ENCODE measurements around the gene PLXNA2. TPM values are rescaled to one million over a fixed set of nuclear protein-coding genes. Genes with fewer than 3 reads are reported as not detected.

The PLXNA2 gene
- total RNA-seq, 1 donor from 2014 or later, result 0.08 TPM

- Mint-ChIP-seq H3K9me3 (no peaks in the 10 kb centered on the region), H3K4me3 (no peak overlapping the region), H3K36me3 (ENCODE audit: low read depth) (no peaks in the 10 kb centered on the region), H3K4me1 (ENCODE audit: low read depth) (peaks cover 18% of the 10 kb centered on the region), H3K27me3 (ENCODE audit: insufficient read depth) (peaks cover 9% of the 10 kb centered on the region), H3K27ac (no peak overlapping the region)
- intact Hi-C loops (cut with micrococcal nuclease), result no loop called here
- no peak for DNase-seq (ENCODE audit: low spot score)
Observed at GRCh38 chr1:208044589-208045462, 199.4 kb downstream of the PLXNA2 start.

DNA sequence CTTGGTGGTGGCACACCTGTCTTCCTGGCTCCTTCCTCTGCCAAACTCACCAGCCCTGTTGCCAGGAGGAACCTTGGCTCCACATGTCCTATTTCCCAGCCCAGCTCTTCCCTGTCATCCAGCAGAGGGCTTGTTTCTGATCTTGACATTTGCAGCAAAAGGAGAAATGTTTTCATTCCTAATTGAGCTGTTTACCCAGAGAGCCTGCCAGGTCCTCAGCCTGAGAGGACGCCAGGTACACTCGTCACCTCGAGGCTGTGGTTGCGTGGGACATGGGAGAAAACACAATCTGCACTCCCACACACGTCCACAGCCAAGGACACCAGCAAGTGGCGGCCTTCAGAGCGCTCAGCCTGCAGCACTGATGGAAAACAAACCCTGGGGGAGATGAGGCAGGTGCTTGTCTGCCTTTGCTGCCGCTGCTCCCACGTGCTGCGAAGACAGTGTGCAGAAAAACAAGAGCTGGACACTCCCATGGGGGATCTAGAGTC is 200.4 kb downstream of the PLXNA2 start:
- intact Hi-C loops (cut with micrococcal nuclease), result no loop called here

DNA sequence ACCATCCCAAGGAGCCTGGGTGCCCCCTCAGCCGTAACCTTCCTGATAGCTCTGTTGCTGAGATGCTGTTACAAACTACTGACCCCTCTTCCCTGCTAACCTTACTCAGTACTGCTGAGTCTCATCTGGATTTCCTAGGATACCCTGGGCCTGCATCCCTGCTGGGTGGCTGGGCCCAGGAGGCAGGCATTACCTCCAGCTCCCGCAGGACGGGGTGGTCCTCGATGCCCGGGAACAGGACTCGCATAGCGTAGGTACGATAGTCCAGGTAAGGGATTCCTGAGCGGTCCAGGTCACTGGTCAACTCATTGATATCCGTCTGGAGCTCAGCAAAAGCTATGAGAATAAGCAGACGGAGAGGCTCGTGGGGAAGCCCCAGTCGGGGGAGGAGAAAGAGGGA is 201.3 kb downstream of the PLXNA2 start:
- Mint-ChIP-seq H3K27me3 (ENCODE audit: insufficient read depth) (peaks cover 9% of the 10 kb centered on the region), H3K4me1 (ENCODE audit: low read depth) (peaks cover 13% of the 10 kb centered on the region), H3K27ac (no peak overlapping the region), H3K4me3 (no peak overlapping the region), H3K9me3 (no peaks in the 10 kb centered on the region), H3K36me3 (ENCODE audit: low read depth) (no peaks in the 10 kb centered on the region)
- intact Hi-C loops (cut with micrococcal nuclease), result no loop called here
- no peak for DNase-seq (ENCODE audit: low spot score)

More for the DNA sequence above, 200.4 kb downstream of the PLXNA2 start:
- Mint-ChIP-seq H3K36me3 (ENCODE audit: low read depth) (no peaks in the 10 kb centered on the region), H3K4me3 (no peak overlapping the region), H3K9me3 (no peaks in the 10 kb centered on the region), H3K27ac (no peak overlapping the region), H3K27me3 (ENCODE audit: insufficient read depth) (peaks cover 9% of the 10 kb centered on the region), H3K4me1 (ENCODE audit: low read depth) (peaks cover 14% of the 10 kb centered on the region)
- DNase-seq (ENCODE audit: low spot score), result no peak

DNA sequence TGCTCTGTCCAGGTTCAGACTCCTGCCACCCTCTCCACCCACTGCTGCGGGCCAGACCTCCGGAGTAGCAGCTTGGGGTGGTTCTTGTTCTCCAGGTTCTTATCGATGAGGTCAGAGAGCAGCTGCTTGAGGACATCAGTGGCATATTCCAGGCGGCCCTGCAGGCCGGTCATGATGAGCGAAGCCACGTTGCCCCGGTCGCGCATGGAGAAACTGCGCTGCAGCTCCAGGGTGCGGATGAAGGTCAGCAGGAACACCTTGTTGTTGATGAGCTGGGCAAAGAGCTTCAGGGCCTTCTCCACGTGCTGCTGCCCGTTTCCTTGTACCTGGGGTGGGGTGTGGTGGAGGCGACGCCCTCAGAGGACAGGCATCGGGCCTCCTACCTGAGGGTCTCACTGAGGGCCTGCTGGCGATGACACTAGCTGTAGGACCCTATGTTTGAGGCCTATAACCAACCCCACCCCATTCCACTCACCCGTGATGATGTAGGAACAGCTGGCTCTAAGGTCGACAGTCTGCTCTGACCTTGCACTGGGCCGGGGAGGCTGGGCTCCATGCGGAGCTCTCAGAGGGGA is 202.1 kb downstream of the PLXNA2 start:
- intact Hi-C loops (cut with micrococcal nuclease), result no loop called here
- no peak overlapping the region for H3K27ac Mint-ChIP-seq
- peaks cover 9% of the 10 kb centered on the region for H3K27me3 Mint-ChIP-seq (ENCODE audit: insufficient read depth)
- no peak overlapping the region for H3K4me3 Mint-ChIP-seq
- H3K4me1 Mint-ChIP-seq (ENCODE audit: low read depth), result peaks cover 13% of the 10 kb centered on the region
- no peaks in the 10 kb centered on the region for H3K9me3 Mint-ChIP-seq
- no peak for DNase-seq (ENCODE audit: low spot score)
- no peaks in the 10 kb centered on the region for H3K36me3 Mint-ChIP-seq (ENCODE audit: low read depth)

GRCh38 chr1:208041505-208041904 is 202.7 kb downstream of the PLXNA2 start:
- Mint-ChIP-seq H3K4me3 (no peak overlapping the region), H3K9me3 (no peaks in the 10 kb centered on the region), H3K36me3 (ENCODE audit: low read depth) (no peaks in the 10 kb centered on the region), H3K27ac (no peak overlapping the region), H3K27me3 (ENCODE audit: insufficient read depth) (peaks cover 11% of the 10 kb centered on the region), H3K4me1 (ENCODE audit: low read depth) (peaks cover 13% of the 10 kb centered on the region)
- intact Hi-C loops (cut with micrococcal nuclease), result no loop called here
- DNase-seq (ENCODE audit: low spot score), result no peak

DNA sequence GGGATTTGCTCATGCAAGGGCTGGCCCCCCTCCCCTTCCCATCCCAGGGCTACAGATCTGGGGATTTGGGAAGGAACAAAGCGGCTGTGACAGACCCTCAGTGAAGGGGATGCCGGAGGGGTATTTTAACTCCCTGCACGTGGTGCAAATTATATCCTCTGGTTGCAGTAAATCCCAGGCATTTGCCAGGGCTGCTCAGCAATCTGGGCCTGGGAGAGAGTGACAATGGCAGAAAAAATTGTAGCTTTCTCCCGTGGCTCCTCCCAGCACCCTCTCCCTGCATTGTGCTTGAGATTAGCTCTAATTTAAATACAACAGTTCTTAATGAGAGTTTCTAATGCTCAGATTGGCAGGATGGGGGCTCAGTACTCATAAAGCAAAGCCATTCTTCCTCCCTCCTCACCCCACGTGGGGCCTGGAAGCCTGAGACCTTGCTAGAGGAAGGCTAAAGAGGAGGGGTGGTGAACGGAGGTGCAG is 203.3 kb downstream of the PLXNA2 start:
- Mint-ChIP-seq H3K4me1 (ENCODE audit: low read depth) (peaks cover 13% of the 10 kb centered on the region), H3K9me3 (no peaks in the 10 kb centered on the region), H3K4me3 (no peak overlapping the region), H3K27ac (no peak overlapping the region), H3K36me3 (ENCODE audit: low read depth) (no peaks in the 10 kb centered on the region), H3K27me3 (ENCODE audit: insufficient read depth) (peaks cover 14% of the 10 kb centered on the region)
- intact Hi-C loops (cut with micrococcal nuclease), result no loop called here
- DNase-seq (ENCODE audit: low spot score), result no peak

DNA sequence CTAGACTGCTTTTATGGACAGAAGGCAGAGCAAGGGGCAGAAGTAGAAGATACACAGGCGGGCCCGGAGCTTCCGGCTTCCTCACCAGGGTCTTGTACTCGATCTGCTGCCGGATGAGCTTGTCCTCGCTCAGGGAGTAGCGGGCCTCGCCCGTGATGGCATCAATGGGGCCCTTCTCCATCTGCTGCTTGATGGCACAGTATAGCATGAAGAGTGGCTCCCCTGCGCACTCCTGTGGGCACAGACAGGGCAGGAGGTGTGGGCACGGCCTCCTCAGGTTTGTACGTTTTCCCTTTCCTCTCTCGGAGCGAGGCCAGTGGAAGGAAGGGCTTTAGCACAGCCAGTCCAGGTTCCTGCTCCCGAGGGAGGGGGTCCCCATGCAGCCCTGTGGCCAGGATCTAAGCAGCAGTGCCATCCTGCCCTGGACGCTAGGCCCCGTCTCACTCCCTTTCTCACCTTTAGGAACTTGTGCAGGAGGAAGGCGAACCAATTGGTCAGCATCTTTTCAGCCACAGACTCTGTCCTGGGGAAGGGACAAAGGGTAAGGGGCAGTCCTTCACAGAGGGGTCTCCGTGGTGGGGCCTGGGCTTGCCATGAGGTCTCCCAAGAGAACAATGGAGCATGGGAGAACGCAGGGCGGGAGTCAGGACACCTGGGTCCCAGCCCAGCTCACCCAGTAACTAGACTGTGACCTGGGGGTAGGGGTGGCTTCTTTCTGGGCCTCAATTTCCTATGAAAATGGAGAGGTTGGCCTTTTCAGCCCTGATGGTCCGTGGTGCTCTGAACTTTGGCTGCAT is 204.4 kb downstream of the PLXNA2 start:
- H3K9me3 Mint-ChIP-seq, result no peaks in the 10 kb centered on the region
- H3K36me3 Mint-ChIP-seq (ENCODE audit: low read depth), result no peaks in the 10 kb centered on the region
- peaks cover 11% of the 10 kb centered on the region for H3K27me3 Mint-ChIP-seq (ENCODE audit: insufficient read depth)
- no peak overlapping the region for H3K27ac Mint-ChIP-seq
- intact Hi-C loops (cut with micrococcal nuclease), result no loop called here
- no peak overlapping the region for H3K4me3 Mint-ChIP-seq
- H3K4me1 Mint-ChIP-seq (ENCODE audit: low read depth), result peaks cover 6% of the 10 kb centered on the region
- no peak for DNase-seq (ENCODE audit: low spot score)

GRCh38 chr1:208038303-208038702 is 205.9 kb downstream of the PLXNA2 start:
- Mint-ChIP-seq H3K27ac (no peak overlapping the region), H3K9me3 (no peaks in the 10 kb centered on the region), H3K36me3 (ENCODE audit: low read depth) (no peaks in the 10 kb centered on the region), H3K4me3 (no peak overlapping the region), H3K4me1 (ENCODE audit: low read depth) (no peaks in the 10 kb centered on the region), H3K27me3 (ENCODE audit: insufficient read depth) (peaks cover 12% of the 10 kb centered on the region)
- DNase-seq (ENCODE audit: low spot score), result no peak
- intact Hi-C loops (cut with micrococcal nuclease), result no loop called here

DNA sequence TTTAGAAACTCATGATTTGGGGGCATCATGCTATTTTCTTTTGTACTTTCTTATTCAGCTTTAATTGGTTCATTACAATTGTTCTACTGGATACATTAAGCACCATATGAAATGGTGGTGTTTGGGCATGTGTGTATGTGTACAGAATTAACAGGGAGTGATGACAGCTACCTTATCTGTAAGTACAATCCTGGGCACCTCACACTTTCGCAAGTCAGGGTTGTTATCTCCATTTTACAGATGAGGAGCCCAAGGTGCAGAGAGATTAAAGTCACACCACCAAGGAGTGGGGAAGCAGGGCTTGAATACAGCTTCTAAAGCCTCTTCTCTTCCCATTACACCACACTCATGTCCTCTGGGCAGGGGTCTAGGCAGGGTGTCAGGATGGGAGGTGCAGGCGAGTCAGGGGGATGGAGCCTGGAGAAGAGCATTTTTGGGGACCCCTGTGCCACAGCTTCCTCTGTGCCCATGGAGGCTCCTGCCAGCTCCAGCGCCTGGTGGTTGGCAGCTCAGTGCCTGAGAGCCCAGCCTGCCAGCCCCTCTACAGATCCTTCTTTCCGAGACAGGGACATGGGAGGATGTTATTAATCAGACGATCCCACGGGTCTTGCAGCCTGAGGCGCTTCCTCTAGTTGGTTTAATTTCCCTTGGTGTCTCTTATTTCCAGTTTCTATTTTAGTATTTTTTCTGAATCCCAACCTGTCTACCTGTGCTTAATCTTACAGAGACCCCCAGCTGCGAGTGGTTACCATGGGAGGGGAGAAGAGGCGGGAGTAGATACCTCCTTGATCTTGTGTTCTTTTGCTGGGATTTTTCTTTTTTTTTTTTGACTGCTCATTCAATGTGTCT is 207.0 kb downstream of the PLXNA2 start:
- H3K27ac Mint-ChIP-seq, result no peak overlapping the region
- no peak overlapping the region for H3K4me3 Mint-ChIP-seq
- intact Hi-C loops (cut with micrococcal nuclease), result loop anchor here (1.0 kb wide), 1 partner anchor 15 kb away; no protein-coding TSS in a partner anchor
- no peaks in the 10 kb centered on the region for H3K9me3 Mint-ChIP-seq
- H3K4me1 Mint-ChIP-seq (ENCODE audit: low read depth), result no peaks in the 10 kb centered on the region
- H3K36me3 Mint-ChIP-seq (ENCODE audit: low read depth), result no peaks in the 10 kb centered on the region
- no peak for DNase-seq (ENCODE audit: low spot score)
- H3K27me3 Mint-ChIP-seq (ENCODE audit: insufficient read depth), result peaks cover 12% of the 10 kb centered on the region

GRCh38 chr1:208036106-208036808 is 207.9 kb downstream of the PLXNA2 start:
- no peak overlapping the region for H3K27ac Mint-ChIP-seq
- DNase-seq (ENCODE audit: low spot score), result no peak
- no peaks in the 10 kb centered on the region for H3K4me1 Mint-ChIP-seq (ENCODE audit: low read depth)
- intact Hi-C loops (cut with micrococcal nuclease), result loop anchor here (1.0 kb wide), 1 partner anchor 14 kb away; no protein-coding TSS in a partner anchor
- no peak overlapping the region for H3K4me3 Mint-ChIP-seq
- no peaks in the 10 kb centered on the region for H3K36me3 Mint-ChIP-seq (ENCODE audit: low read depth)
- no peaks in the 10 kb centered on the region for H3K9me3 Mint-ChIP-seq
- peaks cover 9% of the 10 kb centered on the region for H3K27me3 Mint-ChIP-seq (ENCODE audit: insufficient read depth)

- no peak overlapping the region for H3K27ac Mint-ChIP-seq
- intact Hi-C loops (cut with micrococcal nuclease), result no loop called here
- no peak overlapping the region for H3K4me3 Mint-ChIP-seq
- peaks cover 9% of the 10 kb centered on the region for H3K27me3 Mint-ChIP-seq (ENCODE audit: insufficient read depth)
- DNase-seq (ENCODE audit: low spot score), result no peak
- no peaks in the 10 kb centered on the region for H3K36me3 Mint-ChIP-seq (ENCODE audit: low read depth)
- no peaks in the 10 kb centered on the region for H3K4me1 Mint-ChIP-seq (ENCODE audit: low read depth)
- H3K9me3 Mint-ChIP-seq, result no peaks in the 10 kb centered on the region
Observed at GRCh38 chr1:208034135-208034534, 210.0 kb downstream of the PLXNA2 start.

All from activated T-helper 1 cell treated with anti-CD3 and anti-CD28 coated beads, Interleukin-12 subunit alpha, Interleukin-12 subunit beta, Interleukin-2, Interleukin-4 antibody, amounts not matched to agents 30 ng/mL and 10 ng/mL and 1 ng/mL, durations not matched to agents 14 hours and 24 hours and 36 hours (primary cell).